Caco-2 (cell line): Measurements from ENCODE around the gene DDO. TPM values are rescaled to one million over a fixed set of nuclear protein-coding genes. Genes with fewer than 3 reads are reported as not detected.

Source experiments
- BruUV-seq: library from RNA; stranded (reverse); fragments of 400-500 nt; replicated peaks from 2 replicates; lab custom pipeline; 2021; lab: Mats Ljungman, UMichigan
- CTCF ChIA-PET: fragments of 300-600 bp; sonication (Branson Sonifier 250); formaldehyde crosslinking; loops from one replicate; lab custom pipeline; 2022; ENCODE audit warnings: antibody characterized with exemption; lab: Charles Lee
- POLR2A ChIA-PET: fragments of 300-600 bp; sonication (Branson Sonifier 250); formaldehyde crosslinking; loops from one replicate; lab custom pipeline; 2022; ENCODE audit warnings: antibody characterized with exemption; lab: Charles Lee
- DNase-seq, 2 experiments: peaks; one replicate each; pipeline versions ENCODE4 v3.0.0 to v3.0.0-alpha.2; 2020 to 2022
- H3K27me3 ChIP-seq: replicated peaks from 2 replicates; pipeline ENCODE4 v1.6.0; 2011; ENCODE audit warnings: low read length; ENCODE audit not compliant: control insufficient read depth, insufficient read depth
- H3K36me3 ChIP-seq: 2 replicates; pipeline ENCODE4 v1.5.1; 2011; ENCODE audit warnings: low read length; ENCODE audit not compliant: control insufficient read depth, insufficient read depth
- H3K4me1 ChIP-seq: fragments of 250-450 bp; sonication (Bioruptor Pico); 2 replicates; pipeline ENCODE4 v1.5.1; 2020; ENCODE audit warnings: mild to moderate bottlenecking
- H3K4me3 ChIP-seq: 2 replicates; pipeline ENCODE4 v1.5.1; 2011; ENCODE audit warnings: low read depth, mild to moderate bottlenecking, control low read depth, low read length
- H3K9me3 ChIP-seq: fragments of 250-450 bp; sonication (Bioruptor Pico); 2 replicates; pipeline ENCODE4 v1.5.1; 2020; ENCODE audit warnings: mild to moderate bottlenecking, moderate library complexity
- H3K27ac Mint-ChIP-seq: one replicate; pipeline ENCODE4 v1.8.0; 2022; ENCODE audit warnings: mixed read lengths; ENCODE audit not compliant: unreplicated experiment
- H3K27me3 Mint-ChIP-seq: one replicate; pipeline ENCODE4 v1.8.0; 2022; ENCODE audit warnings: mixed read lengths; ENCODE audit not compliant: insufficient read depth, unreplicated experiment
- H3K36me3 Mint-ChIP-seq: one replicate; pipeline ENCODE4 v1.8.0; 2022; ENCODE audit warnings: mild to moderate bottlenecking, mixed read lengths; ENCODE audit not compliant: insufficient read depth, unreplicated experiment
- H3K4me1 Mint-ChIP-seq: one replicate; pipeline ENCODE4 v1.8.0; 2022; ENCODE audit warnings: low read depth, mixed read lengths; ENCODE audit not compliant: unreplicated experiment
- H3K4me3 Mint-ChIP-seq: one replicate; pipeline ENCODE4 v1.8.0; 2022; ENCODE audit warnings: mild to moderate bottlenecking, moderate library complexity, mixed read lengths; ENCODE audit not compliant: unreplicated experiment
- H3K9me3 Mint-ChIP-seq: one replicate; pipeline ENCODE4 v1.8.0; 2022; ENCODE audit warnings: mixed read lengths; ENCODE audit not compliant: unreplicated experiment
- intact Hi-C: fragments of 100-400 bp; cut with micrococcal nuclease; formaldehyde crosslinking; loops from one replicate; pipeline ENCODE4 v1.10.0; 2022; ENCODE audit not compliant: unreplicated experiment
- total RNA-seq: library from RNA; stranded (reverse); gene quantifications from 2 replicates; pipeline ENCODE4 v1.2.3, GENCODE V29; 2022
- TF ChIP-seq, protein P1 (sequence below), 2 experiments: fragments of 200-600 bp in 1 of 2; IDR thresholded peaks; 1 replicate in 1 of 2; 2 replicates in 1 of 2; pipeline versions ENCODE4 v1.5.1 to v1.8.0; 2011 to 2022; ENCODE audit warnings: antibody characterized with exemption in 1 of 2, control low read depth in 1 of 2, inconsistent platforms in 1 of 2, low read depth in 1 of 2, low read length in 1 of 2, mild to moderate bottlenecking in 1 of 2, moderate library complexity in 1 of 2; ENCODE audit not compliant: insufficient read depth in 1 of 2, severe bottlenecking in 1 of 2, unreplicated experiment in 1 of 2

Gene DDO
- total RNA-seq, 1 experiment from 2014 or later, result not detected

DNA sequence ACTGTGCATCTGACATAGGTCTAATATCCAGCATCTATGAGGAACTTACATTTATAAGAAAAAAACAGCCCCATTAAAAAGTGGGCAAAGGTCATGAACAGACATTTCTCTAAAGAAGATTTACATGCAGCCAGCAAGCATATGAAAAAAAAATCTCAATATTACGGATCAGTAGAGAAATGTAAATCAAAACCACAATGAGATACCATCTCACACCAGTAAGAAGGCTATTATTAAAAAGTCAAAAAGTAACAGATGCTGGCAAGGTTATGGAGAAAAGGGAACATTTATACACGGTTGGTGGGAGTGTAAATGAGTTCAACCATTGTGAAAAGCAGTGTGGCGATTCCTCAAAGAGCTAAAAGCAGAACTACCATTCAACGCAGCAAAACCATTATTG is 70.3 kb downstream of the DDO start:
- Histone ChIP-seq H3K9me3 (no peaks in the 10 kb centered on the region), H3K4me3 (no peak overlapping the region), H3K4me1 (no peaks in the 10 kb centered on the region), H3K27me3 (no peaks in the 10 kb centered on the region), H3K36me3 (no peaks in the 10 kb centered on the region)
- intact Hi-C loops, result no loop called here
- no peaks in the 10 kb centered on the region for H3K9me3 Mint-ChIP-seq
- no peaks in the 10 kb centered on the region for H3K36me3 Mint-ChIP-seq
- H3K27me3 Mint-ChIP-seq, result no peaks in the 10 kb centered on the region
- ChIA-PET CTCF (no interaction called here), POLR2A (no interaction called here)
- DNase-seq, result no peak
- no peaks in the 10 kb centered on the region for H3K4me1 Mint-ChIP-seq
- H3K27ac Mint-ChIP-seq, result no peak overlapping the region
- BruUV-seq, result no TSS peak
- TF ChIP-seq, protein P1, sequence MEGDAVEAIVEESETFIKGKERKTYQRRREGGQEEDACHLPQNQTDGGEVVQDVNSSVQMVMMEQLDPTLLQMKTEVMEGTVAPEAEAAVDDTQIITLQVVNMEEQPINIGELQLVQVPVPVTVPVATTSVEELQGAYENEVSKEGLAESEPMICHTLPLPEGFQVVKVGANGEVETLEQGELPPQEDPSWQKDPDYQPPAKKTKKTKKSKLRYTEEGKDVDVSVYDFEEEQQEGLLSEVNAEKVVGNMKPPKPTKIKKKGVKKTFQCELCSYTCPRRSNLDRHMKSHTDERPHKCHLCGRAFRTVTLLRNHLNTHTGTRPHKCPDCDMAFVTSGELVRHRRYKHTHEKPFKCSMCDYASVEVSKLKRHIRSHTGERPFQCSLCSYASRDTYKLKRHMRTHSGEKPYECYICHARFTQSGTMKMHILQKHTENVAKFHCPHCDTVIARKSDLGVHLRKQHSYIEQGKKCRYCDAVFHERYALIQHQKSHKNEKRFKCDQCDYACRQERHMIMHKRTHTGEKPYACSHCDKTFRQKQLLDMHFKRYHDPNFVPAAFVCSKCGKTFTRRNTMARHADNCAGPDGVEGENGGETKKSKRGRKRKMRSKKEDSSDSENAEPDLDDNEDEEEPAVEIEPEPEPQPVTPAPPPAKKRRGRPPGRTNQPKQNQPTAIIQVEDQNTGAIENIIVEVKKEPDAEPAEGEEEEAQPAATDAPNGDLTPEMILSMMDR (IDR thresholded peaks at IDR 0.05; ENCODE audit: insufficient read depth in 1 of 2, low read depth in 1 of 2, low read length in 1 of 2, severe bottlenecking in 1 of 2, unreplicated experiment in 1 of 2), result no peak
- no peak overlapping the region for H3K4me3 Mint-ChIP-seq

- no peaks in the 10 kb centered on the region for H3K27me3 Mint-ChIP-seq
- DNase-seq, result no peak
- Histone ChIP-seq H3K4me1 (no peaks in the 10 kb centered on the region), H3K36me3 (no peaks in the 10 kb centered on the region), H3K4me3 (no peak overlapping the region), H3K9me3 (no peaks in the 10 kb centered on the region), H3K27me3 (no peaks in the 10 kb centered on the region)
- intact Hi-C loops, result loop anchor here (1.0 to 5.0 kb wide), 3 partner anchors 40 to 164 kb away; no protein-coding TSS in a partner anchor
- TF ChIP-seq, protein P1 (IDR thresholded peaks at IDR 0.05; ENCODE audit: insufficient read depth in 1 of 2, low read depth in 1 of 2, low read length in 1 of 2, severe bottlenecking in 1 of 2, unreplicated experiment in 1 of 2), result no peak
- H3K9me3 Mint-ChIP-seq, result no peaks in the 10 kb centered on the region
- ChIA-PET CTCF (no interaction called here), POLR2A (no interaction called here)
- no peaks in the 10 kb centered on the region for H3K36me3 Mint-ChIP-seq
- H3K4me1 Mint-ChIP-seq, result no peaks in the 10 kb centered on the region
- no peak overlapping the region for H3K27ac Mint-ChIP-seq
- H3K4me3 Mint-ChIP-seq, result no peak overlapping the region
- BruUV-seq, result no TSS peak
These were observed 72.6 kb downstream of the DDO start for GRCh38 chr6:110342759-110343158.

Other genes with a start within 250 kb of the DDO start
- gene WASF1, start 235.9 kb downstream of the DDO start, total RNA-seq, result 7.3 and 7.4 TPM in 2 replicates
- 22.7 and 23.2 TPM in 2 replicates for gene CDC40, start 235.1 kb downstream of the DDO start, total RNA-seq
- gene METTL24, start 57.2 kb downstream of the DDO start, total RNA-seq, result 0.28 TPM in 1 of 2 replicates, not detected in the other
- not detected in 2 replicates for gene SLC22A16, start 61.0 kb upstream of the DDO start, total RNA-seq